Activated T-cell treated with anti-CD3 and anti-CD28 coated beads for 24 hours (primary cell): ENCODE results near the gene PARD3.
"Not testable (repeated sequence)": the region's sequence is repeated elsewhere in the genome, so short reads cannot be mapped to it uniquely, and the experiment has no call there.

Experiments used
- DNase-seq: peaks from one replicate; pipeline ENCODE4 v3.0.0-alpha.2; 2020; ENCODE audit warnings: low read depth

Gene PARD3

DNA sequence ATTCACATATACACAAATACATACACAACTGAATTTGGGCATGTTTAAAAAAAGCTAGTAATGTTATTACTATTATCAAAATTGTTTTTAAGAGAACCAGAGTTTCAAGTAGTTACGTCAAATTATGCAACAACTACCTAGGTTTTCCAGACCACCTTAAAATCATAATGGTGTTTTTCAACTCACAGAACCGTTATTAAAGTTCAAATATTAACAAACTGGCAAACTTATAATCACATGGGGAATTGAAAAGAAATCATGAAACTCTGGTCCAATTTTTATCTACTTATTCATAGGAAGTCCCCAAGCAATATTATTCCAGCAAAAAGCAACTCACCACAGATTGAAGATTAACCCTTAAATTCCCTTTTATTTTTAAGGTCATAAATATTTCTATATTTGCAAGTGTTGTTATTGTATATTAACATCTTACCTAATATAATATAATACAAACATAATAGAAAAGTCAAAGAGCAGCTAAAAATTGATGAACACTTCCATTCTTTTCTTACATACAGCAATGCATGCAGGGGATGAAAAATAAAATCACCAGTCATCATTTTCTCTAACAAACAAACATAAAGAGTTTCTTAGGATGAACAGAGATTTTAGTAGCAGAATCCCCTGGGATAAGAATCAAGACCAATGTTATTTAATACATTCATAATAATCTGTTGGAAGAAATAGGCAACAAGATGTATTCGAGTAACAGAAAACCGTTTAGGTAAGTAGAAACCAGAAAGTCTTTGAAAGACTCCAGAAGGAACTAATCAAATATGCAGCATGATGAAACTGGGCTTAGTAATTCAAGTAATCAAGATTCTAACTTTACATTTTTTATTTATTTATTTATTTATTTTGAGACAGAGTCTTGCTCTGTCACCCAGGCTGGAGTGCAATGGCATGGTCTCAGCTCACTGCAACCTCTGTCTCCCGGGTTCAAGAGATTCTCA, 391.1 kb downstream of the PARD3 start:
- DNase-seq, result no peak

DNA sequence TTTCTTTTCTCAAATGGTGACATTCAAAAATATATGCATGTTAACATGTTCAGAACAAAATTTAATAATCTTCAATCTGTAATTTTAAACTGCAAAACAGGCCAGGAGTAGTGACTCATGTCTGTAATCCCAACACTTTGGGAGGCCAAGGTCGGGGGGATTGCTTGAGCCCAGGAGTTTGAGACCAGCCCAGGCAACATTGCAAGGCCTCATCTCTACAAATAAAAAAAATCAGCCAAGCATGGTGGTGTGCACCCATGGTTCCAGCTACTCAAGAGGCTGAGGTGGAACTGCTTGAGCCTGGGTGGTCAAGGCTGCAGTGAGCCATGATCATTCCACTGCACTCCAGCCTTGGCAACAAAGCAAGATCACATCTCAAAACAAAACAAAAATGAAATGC, 394.3 kb downstream of the PARD3 start:
- DNase-seq, result no peak

DNA sequence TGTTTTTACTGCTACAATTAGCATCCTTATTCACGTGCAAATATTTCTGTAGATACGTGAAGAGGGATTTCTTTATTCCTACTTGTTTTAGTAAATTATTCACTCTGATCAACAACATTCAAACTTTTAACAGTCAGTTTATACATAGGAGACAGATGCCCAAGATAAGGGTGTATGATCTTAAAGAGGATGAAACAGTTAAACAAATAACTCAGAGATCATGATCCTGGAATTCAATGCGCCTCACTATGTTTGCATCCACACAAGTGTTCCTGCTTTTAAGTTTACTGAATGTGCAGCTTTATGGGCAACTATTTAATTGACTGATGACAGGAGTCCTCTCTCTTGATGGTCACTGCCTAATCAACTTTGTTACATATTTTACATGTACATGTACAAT, 394.8 kb downstream of the PARD3 start:
- DNase-seq, result no peak

DNA sequence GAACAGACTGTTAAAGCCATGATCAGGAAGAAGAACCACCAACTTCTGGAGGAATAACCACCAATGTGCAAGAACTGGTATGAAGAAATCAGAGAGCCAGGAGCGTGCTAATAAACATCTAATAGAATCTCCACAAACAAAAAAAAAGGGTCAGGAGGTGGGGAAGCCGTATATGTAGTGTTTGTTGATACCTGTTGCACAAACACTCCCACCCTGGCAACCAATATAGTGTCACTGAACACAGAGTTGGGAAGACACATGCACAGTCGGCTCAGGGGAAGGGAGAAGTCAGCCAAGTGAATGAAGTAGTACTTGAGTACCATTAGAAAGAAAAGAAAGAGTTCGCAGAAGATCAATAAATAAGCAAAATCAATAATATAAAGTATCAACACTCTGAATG, 400.1 kb downstream of the PARD3 start:
- no peak for DNase-seq

DNA sequence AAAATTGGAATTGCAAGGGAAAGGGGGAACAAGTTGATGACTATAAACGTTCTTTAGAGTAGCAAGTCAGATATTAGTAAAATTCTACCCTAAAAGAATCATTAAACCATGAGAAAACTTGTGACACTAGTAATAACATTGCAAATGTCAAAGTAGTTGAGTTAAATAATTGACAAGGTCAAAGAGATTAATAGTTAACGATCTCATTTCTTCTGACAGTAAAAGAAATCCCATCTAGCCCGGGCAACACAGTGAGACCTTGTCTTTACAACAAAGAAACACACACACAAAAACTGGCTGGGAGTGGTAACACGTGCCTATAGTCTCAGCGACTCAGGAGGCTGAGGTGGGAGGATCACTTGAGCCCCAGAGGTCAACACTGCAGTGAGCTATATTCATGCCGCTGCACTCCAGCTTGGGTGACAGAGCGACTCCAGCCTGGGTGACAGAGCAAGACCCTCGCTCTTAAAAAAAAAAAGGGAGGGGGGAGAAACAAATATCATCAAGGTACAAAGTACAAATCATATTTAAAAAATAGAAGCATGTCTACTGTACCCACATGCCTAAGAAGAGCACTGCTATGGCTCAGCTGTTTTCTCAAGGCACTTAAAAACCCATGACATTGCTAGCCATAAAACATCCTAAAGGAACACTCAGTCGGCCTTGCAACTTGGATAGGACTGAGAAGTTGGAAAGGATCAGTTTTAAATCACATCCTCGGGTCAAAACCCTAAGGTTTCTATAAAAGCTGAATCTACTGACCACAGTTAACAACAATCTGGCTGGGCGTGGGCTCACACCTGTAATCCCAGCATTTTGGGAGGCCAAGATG, 401.1 kb downstream of the PARD3 start:
- no peak for DNase-seq

DNA sequence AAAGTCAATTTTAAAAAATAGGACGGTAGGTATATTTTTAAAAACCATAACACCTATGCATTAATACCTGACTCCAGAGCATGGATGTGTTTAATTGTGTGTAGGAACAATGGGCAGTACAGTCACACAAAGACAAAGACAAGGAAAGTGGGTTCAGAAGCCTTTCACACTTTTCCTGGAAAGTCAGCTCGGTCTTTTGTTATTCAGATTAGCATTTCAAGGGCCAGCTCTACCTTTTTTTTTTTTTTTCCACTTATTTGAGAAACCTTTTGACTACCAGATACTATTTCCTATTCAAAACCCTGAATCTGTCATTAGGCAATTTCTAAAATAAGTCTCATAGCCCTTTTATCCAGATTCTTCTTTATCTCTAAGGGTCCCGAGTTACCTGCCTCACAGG, 401.9 kb downstream of the PARD3 start:
- DNase-seq, result no peak

DNA sequence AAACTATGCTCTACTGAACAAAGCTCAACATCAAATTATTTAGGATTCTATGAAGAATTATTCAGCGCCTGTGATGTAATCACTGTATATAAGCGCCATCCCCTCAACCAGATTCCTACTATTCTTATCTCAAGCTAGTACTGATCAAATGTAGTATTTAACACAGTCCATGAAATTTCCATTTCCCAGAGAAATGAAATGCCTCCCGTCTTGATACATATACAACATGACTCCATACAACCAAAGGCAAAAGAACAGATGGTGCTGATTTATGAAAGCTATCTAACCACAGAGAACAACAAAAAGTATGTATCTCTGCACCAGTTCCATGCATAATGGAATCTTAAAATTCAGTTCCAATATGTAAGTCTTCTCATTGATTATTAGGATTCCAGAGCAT, 406.1 kb downstream of the PARD3 start:
- DNase-seq, result no peak

DNA sequence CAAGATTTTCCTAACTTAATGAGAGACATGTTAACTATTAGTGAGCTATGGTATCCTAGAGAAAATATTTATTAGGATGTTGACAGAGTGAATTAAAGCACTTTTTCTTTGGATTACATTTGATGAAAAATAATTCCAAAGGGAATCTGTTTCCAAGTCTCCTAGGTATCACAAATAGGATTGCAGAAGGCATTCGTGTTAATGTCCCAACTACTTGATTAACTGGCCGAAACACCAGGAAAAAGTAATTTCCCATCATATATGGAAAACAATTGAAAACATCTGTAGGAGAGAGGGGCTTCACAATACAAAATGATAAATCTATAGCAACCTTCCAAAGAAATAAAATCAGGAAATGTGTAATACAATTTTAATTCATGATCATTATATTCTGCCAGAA, 406.7 kb downstream of the PARD3 start:
- no peak for DNase-seq

DNA sequence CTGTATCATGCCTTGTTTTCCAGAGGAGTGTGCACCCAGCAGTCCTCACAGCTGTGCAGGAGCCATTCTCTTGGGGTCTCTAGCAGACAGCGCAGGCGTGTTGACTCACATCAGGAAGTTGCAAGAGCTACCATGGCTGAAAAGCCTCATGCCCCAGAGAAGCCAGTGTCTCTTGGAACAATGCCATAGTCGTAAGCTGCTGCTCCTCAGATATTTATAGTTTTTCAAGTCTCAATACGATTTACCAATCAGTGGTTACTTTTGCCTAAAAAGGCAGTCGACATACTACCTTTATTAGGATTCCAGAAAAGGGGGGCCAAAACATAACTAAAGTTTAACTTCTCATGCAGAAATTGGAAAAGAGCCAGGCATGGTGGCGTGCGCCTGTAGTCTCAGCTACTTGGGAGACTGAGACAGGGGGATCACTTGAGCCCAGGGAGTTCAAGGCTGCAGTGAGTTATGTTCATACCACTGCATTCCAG, 407.7 kb downstream of the PARD3 start:
- DNase-seq, result no peak

DNA sequence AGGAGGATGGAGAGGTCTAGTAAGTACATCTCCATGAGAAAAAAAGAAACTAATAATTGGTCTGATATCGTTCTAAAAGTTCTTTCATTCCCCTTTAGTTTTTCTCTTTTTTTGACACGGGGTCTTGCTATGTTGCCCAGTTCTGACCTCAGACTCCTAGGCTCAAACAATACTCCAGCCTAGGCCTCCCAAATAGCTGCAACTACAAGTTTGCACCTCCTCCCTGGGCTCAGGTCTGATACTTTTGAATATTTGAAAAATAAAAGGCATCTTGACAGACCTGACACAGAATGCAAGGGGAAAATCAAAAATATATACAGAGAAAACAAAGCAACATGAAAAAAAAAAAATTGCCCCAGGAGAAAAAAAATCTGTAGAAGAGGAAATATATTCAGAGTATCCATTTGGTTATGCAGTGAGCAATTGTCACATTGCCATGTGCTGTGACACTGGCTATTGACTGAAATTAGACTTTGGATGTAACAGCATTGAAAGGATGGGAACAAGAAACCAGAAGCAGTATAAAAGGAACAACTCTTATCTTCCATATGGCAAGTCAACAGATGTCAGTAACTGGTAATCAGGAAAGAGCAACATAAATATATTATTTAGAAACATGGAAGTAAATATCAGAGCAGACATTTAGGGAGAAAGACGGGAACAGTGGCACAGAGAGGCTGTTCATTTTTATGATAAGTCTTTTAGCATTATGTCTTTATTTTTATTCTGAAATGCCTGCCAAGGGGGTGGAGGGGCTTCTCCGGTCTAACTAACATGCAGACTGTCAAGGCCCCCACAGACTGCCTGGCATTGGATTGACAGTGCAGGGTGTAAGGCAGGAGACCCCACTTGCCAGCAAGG, 408.4 kb downstream of the PARD3 start:
- DNase-seq, result no peak

DNA sequence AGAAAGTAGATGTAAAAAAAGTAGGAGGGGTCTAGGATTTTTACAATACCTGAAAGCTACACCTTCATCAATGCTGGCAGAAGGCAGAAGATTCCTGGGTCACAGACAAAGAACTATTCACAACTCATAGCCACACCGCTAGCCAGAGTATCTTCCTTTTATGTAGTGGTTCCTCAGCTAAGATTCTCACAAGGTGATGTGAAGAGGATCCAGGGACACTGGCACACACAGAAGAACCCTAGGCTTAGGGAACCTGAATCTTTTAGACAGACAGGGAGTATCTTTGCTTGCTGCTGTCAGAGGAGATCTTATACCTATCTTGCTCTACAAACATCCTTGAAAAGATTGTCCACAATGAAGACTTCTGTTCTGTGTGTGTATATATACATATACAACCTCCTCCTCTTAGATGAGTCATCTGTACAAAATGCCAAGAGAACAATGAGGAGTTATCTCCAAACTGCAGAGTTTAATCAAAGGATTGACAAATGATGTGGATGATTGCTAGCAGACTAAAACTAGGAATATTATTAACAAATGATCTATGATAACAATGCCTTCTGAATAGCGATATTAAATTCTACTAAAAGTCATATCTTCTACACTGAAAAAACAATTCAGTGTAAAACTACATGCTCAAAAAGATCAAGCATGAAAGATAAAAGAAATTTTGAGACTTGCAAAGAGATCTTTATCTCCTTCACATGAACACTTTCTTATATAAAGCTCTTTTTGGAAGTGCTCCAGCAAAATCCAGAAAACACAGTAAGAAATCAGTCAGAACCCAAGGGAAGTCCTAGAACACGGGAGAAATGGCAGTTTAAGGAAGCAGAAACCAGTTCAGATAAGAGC, 409.3 kb downstream of the PARD3 start:
- DNase-seq, result no peak

DNA sequence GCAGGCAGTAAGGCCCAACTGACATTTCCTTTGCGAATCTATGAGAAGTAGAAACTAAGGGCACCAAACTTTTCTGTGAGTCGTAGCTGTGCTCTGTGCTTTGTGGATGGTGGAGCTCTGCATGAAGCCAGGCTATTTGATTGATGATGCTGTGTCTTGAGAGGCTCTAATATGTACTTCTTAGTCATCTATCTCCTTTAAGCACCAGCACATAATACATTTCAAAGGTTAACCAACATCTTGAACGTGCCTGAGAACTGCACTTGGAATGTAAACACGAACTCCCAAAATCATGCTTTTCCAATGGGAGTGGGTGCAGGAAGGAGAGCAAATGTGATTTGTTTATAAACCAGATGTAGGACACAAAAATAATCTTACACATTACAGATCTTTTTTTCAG, 411.6 kb downstream of the PARD3 start:
- no peak for DNase-seq

DNA sequence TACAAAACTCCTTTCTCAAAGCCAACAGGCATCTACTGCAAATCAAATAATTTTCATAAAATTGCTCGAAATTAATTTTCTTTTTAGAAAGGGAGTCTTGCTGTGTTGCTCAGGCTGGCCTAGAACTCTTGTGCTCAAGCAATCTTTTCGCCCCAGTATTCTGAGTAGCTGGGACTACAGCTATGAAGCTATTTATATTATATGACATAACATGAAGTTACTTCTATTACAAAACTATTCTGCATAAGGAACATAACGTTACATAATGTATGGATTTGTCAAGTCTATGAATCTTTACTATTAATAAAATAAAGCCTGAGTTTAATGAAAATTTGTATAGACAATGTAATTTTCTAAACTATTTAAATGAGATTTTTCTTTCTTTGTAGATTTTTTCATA, 415.0 kb downstream of the PARD3 start:
- DNase-seq, result no peak

DNA sequence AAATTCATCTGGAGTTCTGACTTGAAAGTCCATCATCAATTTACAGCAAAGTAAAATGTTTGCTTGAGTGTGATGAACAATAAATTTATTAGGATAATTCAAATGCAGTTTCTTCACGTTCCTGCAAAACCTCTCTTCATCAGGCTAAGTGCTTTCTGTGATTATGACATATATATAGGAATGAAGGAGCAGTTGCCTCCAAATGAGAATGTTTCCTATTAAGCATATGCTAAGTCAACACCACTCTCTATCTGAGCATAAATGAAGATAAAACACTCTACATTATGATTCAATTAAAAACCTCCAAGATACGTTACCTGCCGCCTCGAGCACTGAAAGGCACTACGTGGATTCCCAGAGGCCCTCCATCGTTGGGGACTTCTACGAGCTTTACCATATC, 416.1 kb downstream of the PARD3 start:
- DNase-seq, result no peak

DNA sequence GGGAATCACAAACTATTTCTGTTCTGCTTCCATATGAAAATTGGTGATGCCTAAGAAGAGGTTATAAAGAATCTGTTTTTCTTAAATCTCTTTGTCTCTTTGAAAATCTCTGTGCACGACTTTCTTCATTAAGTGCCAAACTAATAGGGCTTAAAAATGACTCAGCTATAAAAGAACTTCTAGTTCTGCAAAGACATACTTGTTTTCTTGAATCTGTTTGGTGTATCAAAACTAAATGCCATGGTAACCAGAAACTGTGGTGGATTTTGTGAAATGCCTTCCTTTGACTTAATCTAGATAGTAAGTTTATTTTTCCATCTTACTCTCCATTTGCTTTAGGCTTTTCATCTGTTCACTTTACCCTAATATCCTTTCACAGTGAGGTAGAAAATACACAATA, 417.8 kb downstream of the PARD3 start:
- DNase-seq, result no peak

DNA sequence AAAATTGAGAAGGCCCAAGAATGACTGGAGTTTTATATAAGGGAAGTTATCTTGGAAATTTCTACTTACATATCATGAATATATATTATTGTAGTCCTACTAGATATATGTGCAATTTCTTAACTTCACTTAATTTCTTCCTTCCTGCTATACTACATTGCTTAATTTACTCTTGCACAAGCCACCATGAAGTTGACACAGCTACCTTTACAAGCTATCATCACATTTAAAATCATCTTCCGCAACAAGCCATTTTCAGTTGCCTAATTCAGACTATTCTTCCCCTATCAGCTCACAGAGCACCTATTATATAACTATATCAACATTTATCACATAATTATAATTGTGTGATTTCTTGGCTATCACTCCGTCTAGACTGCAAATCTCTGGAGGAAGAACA, 418.4 kb downstream of the PARD3 start:
- no peak for DNase-seq

DNA sequence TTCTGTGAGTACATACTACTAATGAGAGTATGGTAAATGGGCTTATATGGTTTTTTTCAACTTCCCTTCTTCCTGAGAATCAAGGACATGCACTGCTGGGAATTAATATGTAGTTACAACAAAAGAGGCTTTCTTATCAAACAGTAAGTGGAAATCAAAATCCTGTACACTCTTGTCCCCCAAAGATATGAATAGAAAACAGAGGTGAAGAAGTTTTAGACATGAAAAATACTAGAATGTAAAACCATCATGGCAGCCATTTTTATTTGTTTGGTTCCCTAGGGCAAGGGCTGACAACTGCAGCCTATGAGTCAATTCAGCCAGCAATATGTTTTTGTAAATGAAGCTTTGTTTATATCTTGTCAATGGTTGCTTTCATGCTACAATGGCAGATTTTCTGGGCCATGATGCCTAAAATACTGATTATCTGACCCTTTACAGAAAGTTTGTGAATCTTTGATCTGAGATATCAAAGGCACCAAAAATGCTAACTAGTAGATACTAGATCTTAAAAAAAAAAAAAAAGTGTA, 422.4 kb downstream of the PARD3 start:
- no peak for DNase-seq

DNA sequence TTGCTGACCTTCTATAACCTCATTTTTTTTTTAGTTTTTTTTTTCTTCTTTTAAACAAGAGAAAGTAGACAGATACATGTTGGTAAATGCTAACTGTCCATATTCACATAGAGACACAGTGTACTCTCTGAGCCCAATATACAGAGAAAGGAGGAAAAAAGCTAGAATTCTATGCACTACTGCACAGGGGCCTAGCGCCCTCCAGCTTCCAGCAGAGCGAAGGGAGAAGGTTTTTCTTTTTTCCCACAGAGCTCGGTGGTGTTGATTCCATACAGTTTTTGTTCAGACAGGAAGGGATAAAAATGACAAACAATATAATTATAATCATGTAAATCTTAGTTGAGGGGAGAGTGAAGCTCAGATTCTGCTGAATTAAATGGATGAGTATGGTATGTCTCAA, 423.9 kb downstream of the PARD3 start:
- DNase-seq, result not testable (repeated sequence)

DNA sequence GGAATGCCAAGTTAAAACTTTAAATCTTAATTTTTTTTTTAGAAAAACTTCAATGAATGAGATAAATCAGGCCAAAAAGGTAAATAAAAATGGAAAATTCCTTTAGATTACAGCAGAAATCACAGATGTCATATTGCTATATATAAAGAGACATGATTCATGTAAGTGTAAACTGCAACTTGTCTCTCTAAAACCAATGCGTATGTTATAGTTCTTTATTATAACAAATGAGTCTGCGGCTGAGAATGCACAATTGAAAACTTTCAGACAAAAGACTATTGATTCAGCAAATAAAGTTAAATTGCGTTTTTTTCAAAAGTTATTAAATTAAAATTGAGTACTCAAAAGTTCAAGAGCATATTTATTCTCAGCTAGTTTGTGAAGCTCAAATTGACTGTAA, 425.3 kb downstream of the PARD3 start:
- no peak for DNase-seq

DNA sequence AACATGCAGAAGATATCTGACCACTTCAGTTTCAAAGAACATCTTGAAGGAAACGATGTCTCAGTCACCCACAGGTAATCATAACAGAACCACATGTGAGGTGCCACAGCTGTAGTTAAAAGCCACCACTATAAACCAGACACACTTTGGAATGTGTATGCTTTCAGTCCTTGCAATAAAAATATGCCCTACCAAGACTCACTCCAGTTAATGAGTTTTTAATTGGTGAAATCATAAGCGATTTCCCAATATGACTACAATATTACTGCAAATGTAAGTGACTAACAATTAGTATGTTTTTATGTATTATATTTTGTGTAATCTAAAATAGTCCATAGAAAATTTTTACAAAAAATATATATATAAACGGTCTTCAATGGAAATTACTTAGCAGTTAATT, 428.2 kb downstream of the PARD3 start:
- DNase-seq, result no peak

DNA sequence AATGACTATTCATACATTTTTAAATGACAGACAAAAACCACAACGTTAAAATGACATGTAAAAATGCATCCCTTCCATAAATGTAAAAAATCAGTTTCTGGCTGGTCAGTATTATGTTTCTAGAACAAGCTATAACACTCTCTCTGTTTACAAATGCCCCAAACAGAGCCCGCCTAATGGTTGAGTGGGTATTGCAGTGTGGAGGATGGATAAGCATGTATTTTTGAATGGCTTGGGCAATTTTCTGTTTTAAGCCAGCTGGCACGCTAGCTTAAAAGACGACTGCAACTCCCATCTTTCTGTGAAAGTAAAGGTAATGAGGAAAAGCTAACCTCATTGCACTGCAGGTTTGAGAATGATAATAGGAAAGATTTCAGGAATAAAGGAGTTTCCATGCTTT, 430.7 kb downstream of the PARD3 start:
- DNase-seq, result no peak
